ENCODE results near the gene PPP1R26.
"Not testable (repeated sequence)": the region's sequence is repeated elsewhere in the genome, so short reads cannot be mapped to it uniquely, and the experiment has no call there.

The PPP1R26 gene

GRCh38 chr9:135521608-135522095 lies 42.1 kb downstream of the PPP1R26 start:
- no peak for DNase-seq (ENCODE audit: low read depth)

GRCh38 chr9:135522137-135522877 lies 42.7 kb downstream of the PPP1R26 start:
- DNase-seq (ENCODE audit: low read depth), result no peak

- no peak for DNase-seq (ENCODE audit: low read depth)
Measured at GRCh38 chr9:135522931-135523330, 43.3 kb downstream of the PPP1R26 start.

GRCh38 chr9:135523521-135524129 lies 44.0 kb downstream of the PPP1R26 start:
- DNase-seq (ENCODE audit: low read depth), result no peak

- no peak for DNase-seq (ENCODE audit: low read depth)
Measured at GRCh38 chr9:135524130-135524861, 44.7 kb downstream of the PPP1R26 start.

- DNase-seq (ENCODE audit: low read depth), result no peak
Measured at GRCh38 chr9:135525241-135526088, 45.9 kb downstream of the PPP1R26 start.

GRCh38 chr9:135526089-135526729 lies 46.6 kb downstream of the PPP1R26 start:
- no peak for DNase-seq (ENCODE audit: low read depth)

- DNase-seq (ENCODE audit: low read depth), result no peak
Measured at GRCh38 chr9:135526730-135527571, 47.4 kb downstream of the PPP1R26 start.

GRCh38 chr9:135528842-135529435 lies 49.4 kb downstream of the PPP1R26 start:
- not testable (repeated sequence) for DNase-seq (ENCODE audit: low read depth)

- no peak for DNase-seq (ENCODE audit: low read depth)
Measured at GRCh38 chr9:135530146-135530545, 50.6 kb downstream of the PPP1R26 start.

GRCh38 chr9:135531096-135531495 lies 51.5 kb downstream of the PPP1R26 start:
- no peak for DNase-seq (ENCODE audit: low read depth)

GRCh38 chr9:135533113-135533512 lies 53.5 kb downstream of the PPP1R26 start:
- no peak for DNase-seq (ENCODE audit: low read depth)

- DNase-seq (ENCODE audit: low read depth), result no peak
Measured at GRCh38 chr9:135533674-135534073, 54.1 kb downstream of the PPP1R26 start.

GRCh38 chr9:135534192-135534711 lies 54.7 kb downstream of the PPP1R26 start:
- DNase-seq (ENCODE audit: low read depth), result not testable (repeated sequence)

- not testable (repeated sequence) for DNase-seq (ENCODE audit: low read depth)
Measured at GRCh38 chr9:135534826-135535225, 55.2 kb downstream of the PPP1R26 start.

- DNase-seq (ENCODE audit: low read depth), result not testable (repeated sequence)
Measured at GRCh38 chr9:135535631-135536030, 56.0 kb downstream of the PPP1R26 start.

- DNase-seq (ENCODE audit: low read depth), result no peak
Measured at GRCh38 chr9:135536216-135536615, 56.6 kb downstream of the PPP1R26 start.
